SK-N-SH (cell line): ENCODE results near the gene CEL.
A peak's percentile ranks its signal among the peaks of the same experiment; 100 is the strongest.

ENCODE experiments used
- FOXM1 ChIP-seq: IDR thresholded peaks from 2 replicates; pipeline ENCODE4 v1.4.0; 2012; ENCODE audit warnings: low read depth, mild to moderate bottlenecking
- JUND ChIP-seq: IDR thresholded peaks from 2 replicates; pipeline ENCODE4 v1.4.0; 2012
- RFX5 ChIP-seq: IDR thresholded peaks from 2 replicates; pipeline ENCODE4 v1.6.1; 2012; ENCODE audit warnings: mild to moderate bottlenecking, improper control_type of control experiment, low read length
- YY1 ChIP-seq: IDR thresholded peaks from 2 replicates; pipeline ENCODE4 v1.4.0; 2012; ENCODE audit warnings: low read depth, mild to moderate bottlenecking
- TF ChIP-seq, protein P1 (sequence below): fragments of 200-600 bp; sonication (generic); IDR thresholded peaks from 2 replicates; pipeline ENCODE4 v1.6.1; 2017; ENCODE audit warnings: antibody characterized with exemption, mild to moderate bottlenecking, moderate library complexity
- TF ChIP-seq, protein P2 (sequence below): IDR thresholded peaks from 2 replicates; pipeline ENCODE4 v1.4.0; 2012; ENCODE audit warnings: low read depth
- TF ChIP-seq, protein P3 (sequence below): IDR thresholded peaks from 2 replicates; pipeline ENCODE4 v1.6.1; 2012; ENCODE audit warnings: mild to moderate bottlenecking, low read depth, low read length, moderate library complexity

DNA sequence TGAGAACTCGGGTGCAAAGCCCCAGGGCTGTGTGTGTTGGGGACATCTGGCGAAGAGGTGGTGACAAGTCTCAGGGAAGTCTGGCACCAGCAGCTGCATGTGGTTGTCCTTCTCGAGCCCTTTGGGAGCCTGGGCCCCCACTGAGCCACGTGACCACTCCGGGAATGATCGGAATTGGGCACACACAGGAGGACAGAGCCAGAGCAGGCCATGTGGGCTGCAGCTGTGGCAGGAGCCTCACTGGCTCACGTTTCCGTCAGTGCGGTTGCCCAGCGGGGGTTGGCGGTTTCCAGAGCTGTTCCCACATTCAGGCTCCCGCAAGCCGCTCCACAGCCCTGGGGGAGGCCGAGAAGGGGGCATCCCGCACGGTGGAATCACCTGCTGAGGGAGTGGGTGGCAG is 6.8 kb upstream of the CEL start:
- TF ChIP-seq, protein P1, sequence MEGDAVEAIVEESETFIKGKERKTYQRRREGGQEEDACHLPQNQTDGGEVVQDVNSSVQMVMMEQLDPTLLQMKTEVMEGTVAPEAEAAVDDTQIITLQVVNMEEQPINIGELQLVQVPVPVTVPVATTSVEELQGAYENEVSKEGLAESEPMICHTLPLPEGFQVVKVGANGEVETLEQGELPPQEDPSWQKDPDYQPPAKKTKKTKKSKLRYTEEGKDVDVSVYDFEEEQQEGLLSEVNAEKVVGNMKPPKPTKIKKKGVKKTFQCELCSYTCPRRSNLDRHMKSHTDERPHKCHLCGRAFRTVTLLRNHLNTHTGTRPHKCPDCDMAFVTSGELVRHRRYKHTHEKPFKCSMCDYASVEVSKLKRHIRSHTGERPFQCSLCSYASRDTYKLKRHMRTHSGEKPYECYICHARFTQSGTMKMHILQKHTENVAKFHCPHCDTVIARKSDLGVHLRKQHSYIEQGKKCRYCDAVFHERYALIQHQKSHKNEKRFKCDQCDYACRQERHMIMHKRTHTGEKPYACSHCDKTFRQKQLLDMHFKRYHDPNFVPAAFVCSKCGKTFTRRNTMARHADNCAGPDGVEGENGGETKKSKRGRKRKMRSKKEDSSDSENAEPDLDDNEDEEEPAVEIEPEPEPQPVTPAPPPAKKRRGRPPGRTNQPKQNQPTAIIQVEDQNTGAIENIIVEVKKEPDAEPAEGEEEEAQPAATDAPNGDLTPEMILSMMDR, result no peak
- TF ChIP-seq YY1 (no peak), RFX5 (no peak), FOXM1 (no peak), JUND (no peak)
- TF ChIP-seq, protein P2, sequence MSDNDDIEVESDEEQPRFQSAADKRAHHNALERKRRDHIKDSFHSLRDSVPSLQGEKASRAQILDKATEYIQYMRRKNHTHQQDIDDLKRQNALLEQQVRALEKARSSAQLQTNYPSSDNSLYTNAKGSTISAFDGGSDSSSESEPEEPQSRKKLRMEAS, result peak; percentile 55; the same call in 1 of the 2 replicates
- TF ChIP-seq, protein P3, sequence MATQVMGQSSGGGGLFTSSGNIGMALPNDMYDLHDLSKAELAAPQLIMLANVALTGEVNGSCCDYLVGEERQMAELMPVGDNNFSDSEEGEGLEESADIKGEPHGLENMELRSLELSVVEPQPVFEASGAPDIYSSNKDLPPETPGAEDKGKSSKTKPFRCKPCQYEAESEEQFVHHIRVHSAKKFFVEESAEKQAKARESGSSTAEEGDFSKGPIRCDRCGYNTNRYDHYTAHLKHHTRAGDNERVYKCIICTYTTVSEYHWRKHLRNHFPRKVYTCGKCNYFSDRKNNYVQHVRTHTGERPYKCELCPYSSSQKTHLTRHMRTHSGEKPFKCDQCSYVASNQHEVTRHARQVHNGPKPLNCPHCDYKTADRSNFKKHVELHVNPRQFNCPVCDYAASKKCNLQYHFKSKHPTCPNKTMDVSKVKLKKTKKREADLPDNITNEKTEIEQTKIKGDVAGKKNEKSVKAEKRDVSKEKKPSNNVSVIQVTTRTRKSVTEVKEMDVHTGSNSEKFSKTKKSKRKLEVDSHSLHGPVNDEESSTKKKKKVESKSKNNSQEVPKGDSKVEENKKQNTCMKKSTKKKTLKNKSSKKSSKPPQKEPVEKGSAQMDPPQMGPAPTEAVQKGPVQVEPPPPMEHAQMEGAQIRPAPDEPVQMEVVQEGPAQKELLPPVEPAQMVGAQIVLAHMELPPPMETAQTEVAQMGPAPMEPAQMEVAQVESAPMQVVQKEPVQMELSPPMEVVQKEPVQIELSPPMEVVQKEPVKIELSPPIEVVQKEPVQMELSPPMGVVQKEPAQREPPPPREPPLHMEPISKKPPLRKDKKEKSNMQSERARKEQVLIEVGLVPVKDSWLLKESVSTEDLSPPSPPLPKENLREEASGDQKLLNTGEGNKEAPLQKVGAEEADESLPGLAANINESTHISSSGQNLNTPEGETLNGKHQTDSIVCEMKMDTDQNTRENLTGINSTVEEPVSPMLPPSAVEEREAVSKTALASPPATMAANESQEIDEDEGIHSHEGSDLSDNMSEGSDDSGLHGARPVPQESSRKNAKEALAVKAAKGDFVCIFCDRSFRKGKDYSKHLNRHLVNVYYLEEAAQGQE, result no peak
